HepG2 (cell line): Measurements from ENCODE around the gene VPS52. TPM values are rescaled to one million over a fixed set of nuclear protein-coding genes. Genes with fewer than 3 reads are reported as not detected.

Experiments used
- DMAP1 ChIP-seq: IDR thresholded peaks from 2 replicates; pipeline ENCODE4 v1.6.1; 2016
- DNMT1 ChIP-seq: sonication (generic); formaldehyde crosslinking; IDR thresholded peaks from 2 replicates; pipeline ENCODE4 v1.5.1; 2020; ENCODE audit warnings: mild to moderate bottlenecking, missing genetic modification reagents
- FOXO1 ChIP-seq: sonication (generic); formaldehyde crosslinking; IDR thresholded peaks from 2 replicates; pipeline ENCODE4 v1.4.0; 2020; ENCODE audit warnings: missing genetic modification reagents
- MBD4 ChIP-seq: IDR thresholded peaks from 2 replicates; pipeline ENCODE4 v1.6.1; 2012; ENCODE audit warnings: low read length, inconsistent platforms, borderline replicate concordance
- MEIS2 ChIP-seq: sonication (generic); formaldehyde crosslinking; IDR thresholded peaks from 2 replicates; pipeline ENCODE4 v1.9.0; 2021; ENCODE audit warnings: mild to moderate bottlenecking, missing genetic modification reagents
- NFE2L1 ChIP-seq: sonication (generic); formaldehyde crosslinking; IDR thresholded peaks from 2 replicates; pipeline ENCODE4 v1.4.0; 2020; ENCODE audit warnings: missing genetic modification reagents, mild to moderate bottlenecking, borderline replicate concordance
- NR2F2 ChIP-seq: IDR thresholded peaks from 2 replicates; pipeline ENCODE4 v1.6.1; 2012; ENCODE audit warnings: low read depth, inconsistent platforms, borderline replicate concordance
- SYNCRIP ChIP-seq: fragments of 200-400 bp; formaldehyde crosslinking; IDR thresholded peaks from 2 replicates; pipeline ENCODE4 v1.6.1; 2018; ENCODE audit warnings: mild to moderate bottlenecking, low read depth, low read length; ENCODE audit not compliant: insufficient read depth
- XBP1 ChIP-seq: sonication (generic); formaldehyde crosslinking; IDR thresholded peaks from 2 replicates; pipeline ENCODE4 v1.5.0; 2020; ENCODE audit warnings: missing genetic modification reagents
- ZFP37 ChIP-seq: sonication (generic); formaldehyde crosslinking; IDR thresholded peaks from 2 replicates; pipeline ENCODE4 v1.4.0; 2020; ENCODE audit warnings: missing genetic modification reagents, borderline replicate concordance
- ZFP41 ChIP-seq: sonication (generic); formaldehyde crosslinking; IDR thresholded peaks from 2 replicates; pipeline ENCODE4 v1.4.0; 2020; ENCODE audit warnings: mild to moderate bottlenecking, missing genetic modification reagents, borderline replicate concordance
- ZNF124 ChIP-seq: sonication (generic); formaldehyde crosslinking; IDR thresholded peaks from 2 replicates; pipeline ENCODE4 v1.4.0; 2020; ENCODE audit warnings: missing genetic modification reagents
- ZNF337 ChIP-seq: sonication (generic); formaldehyde crosslinking; IDR thresholded peaks from 2 replicates; pipeline ENCODE4 v1.5.1; 2020; ENCODE audit warnings: missing genetic modification reagents, low read depth, mild to moderate bottlenecking, borderline replicate concordance
- ZNF441 ChIP-seq: sonication (generic); formaldehyde crosslinking; IDR thresholded peaks from 2 replicates; pipeline ENCODE4 v1.7.0; 2021; ENCODE audit warnings: missing genetic modification reagents, borderline replicate concordance
- ZNF510 ChIP-seq: sonication (generic); formaldehyde crosslinking; IDR thresholded peaks from 2 replicates; pipeline ENCODE4 v1.4.0; 2020; ENCODE audit warnings: low read depth, mild to moderate bottlenecking, missing genetic modification reagents
- ZNF557 ChIP-seq: sonication (generic); formaldehyde crosslinking; IDR thresholded peaks from 2 replicates; pipeline ENCODE4 v1.4.0; 2020; ENCODE audit warnings: missing genetic modification reagents
- ZNF619 ChIP-seq: sonication (generic); formaldehyde crosslinking; IDR thresholded peaks from 2 replicates; pipeline ENCODE4 v1.4.0; 2020; ENCODE audit warnings: mild to moderate bottlenecking, missing genetic modification reagents
- ZNF766 ChIP-seq: sonication (generic); formaldehyde crosslinking; IDR thresholded peaks from 2 replicates; pipeline ENCODE4 v1.5.0; 2020; ENCODE audit warnings: missing genetic modification reagents, borderline replicate concordance
- ZNF839 ChIP-seq: sonication (generic); formaldehyde crosslinking; IDR thresholded peaks from 2 replicates; pipeline ENCODE4 v1.4.0; 2020; ENCODE audit warnings: missing genetic modification reagents, mild to moderate bottlenecking, borderline replicate concordance
- polyA plus RNA-seq, 8 experiments: library from polyadenylated mRNA; depleted of rRNA in 3 of 8; stranded (reverse) in 7 of 8; unstranded in 1 of 8; fragments of >200 nt; fragmentation: Illumina TruSeq in 4 of 8; extraction: Trizol in 4 of 8; gene quantifications; 2 replicates each; pipeline versions ENCODE4 v1.2.1 to v1.2.3, GENCODE V29; 2011 to 2016; ENCODE audit warnings: low read depth in 4 of 8, missing spikeins in 1 of 8, mixed read lengths in 1 of 8; ENCODE audit not compliant: insufficient read depth in 1 of 8
- total RNA-seq, 5 experiments: library from RNA; depleted of rRNA; stranded (reverse); fragments of >200 nt; fragmentation: Illumina TruSeq; extraction: Trizol; gene quantifications; 2 replicates each; pipeline ENCODE4 v1.2.3, GENCODE V29; 2016; ENCODE audit warnings: low read depth in 1 of 5
- TF ChIP-seq, protein P1 (sequence below): sonication (generic); formaldehyde crosslinking; IDR thresholded peaks from 2 replicates; pipeline ENCODE4 v1.5.0; 2020; ENCODE audit warnings: mild to moderate bottlenecking, missing genetic modification reagents
- TF ChIP-seq, protein P2 (sequence below): sonication (generic); formaldehyde crosslinking; IDR thresholded peaks from 2 replicates; pipeline ENCODE4 v1.4.0; 2020; ENCODE audit warnings: missing genetic modification reagents
- TF ChIP-seq, protein P3 (sequence below): sonication (generic); formaldehyde crosslinking; IDR thresholded peaks from 2 replicates; pipeline ENCODE4 v1.8.0; 2022; ENCODE audit warnings: mild to moderate bottlenecking, missing genetic modification reagents

VPS52 gene
- total and polyA plus RNA-seq, 2 of the 13 experiments (the other 11 are each of a cell fraction or from before 2014, with no cell fraction given) = 48.9 to 85.5 TPM

DNA sequence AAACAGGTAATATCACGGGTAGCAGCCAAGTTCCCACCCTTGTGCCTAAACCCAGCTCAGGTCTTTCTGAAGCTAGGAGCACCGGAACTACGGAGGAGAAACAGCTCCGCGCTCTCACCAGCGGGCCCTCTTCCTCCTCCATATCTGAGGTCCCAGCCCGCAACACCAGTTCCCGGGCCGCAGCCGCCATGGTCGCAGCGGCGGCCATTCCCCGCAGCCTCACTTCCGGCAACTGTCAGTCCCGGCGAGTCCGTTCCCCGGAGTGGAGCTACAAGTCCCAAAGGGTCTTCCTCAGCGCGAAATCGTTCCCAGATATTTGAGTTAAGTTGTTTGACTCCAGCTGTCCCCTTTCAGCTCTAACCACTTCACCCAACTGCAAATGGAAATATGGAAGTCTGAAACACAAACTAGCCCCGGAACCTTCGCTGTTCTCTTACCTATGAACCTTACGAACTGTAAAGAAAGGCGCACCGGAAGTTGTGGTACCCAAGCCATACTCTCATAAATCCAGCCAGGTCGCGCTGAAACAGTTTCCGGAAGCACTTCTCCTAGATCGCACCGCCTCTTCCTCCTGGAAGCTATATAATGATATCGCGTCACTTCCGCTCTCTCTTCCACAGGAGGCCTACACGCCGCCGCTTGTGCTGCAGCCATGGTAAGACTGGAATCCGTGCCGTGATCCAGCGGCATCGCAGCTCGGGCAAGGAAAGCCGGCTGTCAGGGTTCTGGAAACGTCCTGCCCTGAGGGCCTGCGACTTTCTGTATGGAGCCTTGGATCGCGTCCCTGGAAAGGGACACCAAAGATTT lies at the start of gene VPS52, which contains the start of gene RPS18 (continued):
- TF ChIP-seq ZNF124 (CRISPR knock-in tag) = peak; percentile 87; the same call in 1 of the 2 replicates
- no peak for TF ChIP-seq ZFP41
- peak; percentile 77; the same call in 1 of the 2 replicates for TF ChIP-seq ZNF766 (CRISPR knock-in tag)
- peak; percentile 23; the same call in 1 of the 2 replicates for TF ChIP-seq FOXO1 (CRISPR knock-in tag)
- TF ChIP-seq ZFP37 = peak; percentile 83; the same call in 1 of the 2 replicates
- peak; percentile 72 for TF ChIP-seq MEIS2 (CRISPR knock-in tag)
- TF ChIP-seq ZNF557 = peak; percentile 95
- TF ChIP-seq NR2F2 = peak; percentile 68; the same call in 1 of the 2 replicates
- peak; percentile 99 for TF ChIP-seq DMAP1
- TF ChIP-seq MBD4 = no peak; the same call in 1 of the 2 replicates
- TF ChIP-seq SYNCRIP = no peak
- peak; percentile 83; the same call in 1 of the 2 replicates for TF ChIP-seq ZNF337 (CRISPR knock-in tag)
- peak; percentile 82; the same call in 1 of the 2 replicates for TF ChIP-seq ZNF510 (CRISPR knock-in tag)
- 0 out of 2 replicates have a peak, but pooled peaks have one; percentile 64 for TF ChIP-seq XBP1
- peak; percentile 89; the same call in 1 of the 2 replicates for TF ChIP-seq ZNF839 (CRISPR knock-in tag)
- peak; percentile 98 for TF ChIP-seq ZNF619 (CRISPR knock-in tag)
- TF ChIP-seq ZNF441 (CRISPR knock-in tag) = peak; percentile 45
- TF ChIP-seq, protein P1, sequence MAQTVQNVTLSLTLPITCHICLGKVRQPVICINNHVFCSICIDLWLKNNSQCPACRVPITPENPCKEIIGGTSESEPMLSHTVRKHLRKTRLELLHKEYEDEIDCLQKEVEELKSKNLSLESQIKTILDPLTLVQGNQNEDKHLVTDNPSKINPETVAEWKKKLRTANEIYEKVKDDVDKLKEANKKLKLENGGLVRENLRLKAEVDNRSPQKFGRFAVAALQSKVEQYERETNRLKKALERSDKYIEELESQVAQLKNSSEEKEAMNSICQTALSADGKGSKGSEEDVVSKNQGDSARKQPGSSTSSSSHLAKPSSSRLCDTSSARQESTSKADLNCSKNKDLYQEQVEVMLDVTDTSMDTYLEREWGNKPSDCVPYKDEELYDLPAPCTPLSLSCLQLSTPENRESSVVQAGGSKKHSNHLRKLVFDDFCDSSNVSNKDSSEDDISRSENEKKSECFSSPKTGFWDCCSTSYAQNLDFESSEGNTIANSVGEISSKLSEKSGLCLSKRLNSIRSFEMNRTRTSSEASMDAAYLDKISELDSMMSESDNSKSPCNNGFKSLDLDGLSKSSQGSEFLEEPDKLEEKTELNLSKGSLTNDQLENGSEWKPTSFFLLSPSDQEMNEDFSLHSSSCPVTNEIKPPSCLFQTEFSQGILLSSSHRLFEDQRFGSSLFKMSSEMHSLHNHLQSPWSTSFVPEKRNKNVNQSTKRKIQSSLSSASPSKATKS (CRISPR knock-in tag) = no peak
- TF ChIP-seq DNMT1 (CRISPR knock-in tag) = no peak
- no peak for TF ChIP-seq NFE2L1
- TF ChIP-seq, protein P2, sequence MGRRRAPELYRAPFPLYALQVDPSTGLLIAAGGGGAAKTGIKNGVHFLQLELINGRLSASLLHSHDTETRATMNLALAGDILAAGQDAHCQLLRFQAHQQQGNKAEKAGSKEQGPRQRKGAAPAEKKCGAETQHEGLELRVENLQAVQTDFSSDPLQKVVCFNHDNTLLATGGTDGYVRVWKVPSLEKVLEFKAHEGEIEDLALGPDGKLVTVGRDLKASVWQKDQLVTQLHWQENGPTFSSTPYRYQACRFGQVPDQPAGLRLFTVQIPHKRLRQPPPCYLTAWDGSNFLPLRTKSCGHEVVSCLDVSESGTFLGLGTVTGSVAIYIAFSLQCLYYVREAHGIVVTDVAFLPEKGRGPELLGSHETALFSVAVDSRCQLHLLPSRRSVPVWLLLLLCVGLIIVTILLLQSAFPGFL (CRISPR knock-in tag) = peak; percentile 71; the same call in 1 of the 2 replicates
- TF ChIP-seq, protein P3, sequence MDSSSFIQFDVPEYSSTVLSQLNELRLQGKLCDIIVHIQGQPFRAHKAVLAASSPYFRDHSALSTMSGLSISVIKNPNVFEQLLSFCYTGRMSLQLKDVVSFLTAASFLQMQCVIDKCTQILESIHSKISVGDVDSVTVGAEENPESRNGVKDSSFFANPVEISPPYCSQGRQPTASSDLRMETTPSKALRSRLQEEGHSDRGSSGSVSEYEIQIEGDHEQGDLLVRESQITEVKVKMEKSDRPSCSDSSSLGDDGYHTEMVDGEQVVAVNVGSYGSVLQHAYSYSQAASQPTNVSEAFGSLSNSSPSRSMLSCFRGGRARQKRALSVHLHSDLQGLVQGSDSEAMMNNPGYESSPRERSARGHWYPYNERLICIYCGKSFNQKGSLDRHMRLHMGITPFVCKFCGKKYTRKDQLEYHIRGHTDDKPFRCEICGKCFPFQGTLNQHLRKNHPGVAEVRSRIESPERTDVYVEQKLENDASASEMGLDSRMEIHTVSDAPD (CRISPR knock-in tag) = peak; percentile 86
